Erythroblast (primary cell): Measurements from ENCODE around the gene BRF1.
"Not testable (repeated sequence)": the region's sequence is repeated elsewhere in the genome, so short reads cannot be mapped to it uniquely, and the experiment has no call there.

Source experiments
- DNase-seq, 2 experiments: peaks; one replicate each; lab custom pipeline; 2025; lab: John Stamatoyannopoulos, UW
- GATA1 ChIP-seq: IDR thresholded peaks from 2 replicates; pipeline ENCODE4 v1.6.1; 2011; ENCODE audit warnings: low read depth, mild to moderate bottlenecking, control low read depth, low read length, moderate library complexity
- POLR2A ChIP-seq: IDR thresholded peaks from 2 replicates; pipeline ENCODE4 v1.6.1; 2011; ENCODE audit warnings: mild to moderate bottlenecking, low read length

Gene BRF1

GRCh38 chr14:105336477-105337287, 35.9 kb upstream of the BRF1 start:
- no peak for TF ChIP-seq GATA1
- TF ChIP-seq POLR2A: no peak
- DNase-seq: no peak

- TF ChIP-seq POLR2A (no peak), GATA1 (no peak)
- DNase-seq: no peak
Measured at GRCh38 chr14:105335735-105336476, 35.1 kb upstream of the BRF1 start.

- not testable (repeated sequence) for DNase-seq
Measured at GRCh38 chr14:105335231-105335542, 34.4 kb upstream of the BRF1 start.

- TF ChIP-seq GATA1 (no peak), POLR2A (no peak)
Measured at GRCh38 chr14:105334383-105335230, 33.8 kb upstream of the BRF1 start.

GRCh38 chr14:105333613-105334364, 33.0 kb upstream of the BRF1 start:
- TF ChIP-seq GATA1 (no peak), POLR2A (no peak)
- DNase-seq: no peak

More at GRCh38 chr14:105334383-105335230, 33.8 kb upstream of the BRF1 start:
- no peak for DNase-seq

- no peak for DNase-seq
- TF ChIP-seq POLR2A (no peak), GATA1 (no peak)
Measured at GRCh38 chr14:105333020-105333490, 32.3 kb upstream of the BRF1 start.

- no peak for TF ChIP-seq GATA1
- no peak for TF ChIP-seq POLR2A
- DNase-seq: no peak
Measured at GRCh38 chr14:105332350-105332874, 31.6 kb upstream of the BRF1 start.

GRCh38 chr14:105331575-105332349, 31.0 kb upstream of the BRF1 start:
- no peak for DNase-seq
- TF ChIP-seq GATA1 (no peak), POLR2A (no peak)

GRCh38 chr14:105330491-105330895, 29.7 kb upstream of the BRF1 start:
- DNase-seq: no peak
- TF ChIP-seq GATA1 (no peak), POLR2A (no peak)

GRCh38 chr14:105329411-105330150, 28.8 kb upstream of the BRF1 start:
- no peak for DNase-seq
- TF ChIP-seq POLR2A (no peak), GATA1 (no peak)

GRCh38 chr14:105328678-105329390, 28.0 kb upstream of the BRF1 start:
- TF ChIP-seq GATA1 (no peak), POLR2A (no peak)
- DNase-seq: no peak
